Thymus (tissue), 11 donors: Measurements from ENCODE around the gene SAYSD1. TPM values are rescaled to one million over a fixed set of nuclear protein-coding genes. Genes with fewer than 3 reads are reported as not detected.

Source experiments
- DNase-seq, 9 donors: peaks; one replicate each; pipeline ENCODE4 v3.0.0-alpha.2; 2013; ENCODE audit warnings: low spot score in 9 of 9, low read depth in 6 of 9, missing footprints in 1 of 9
- H3K27ac ChIP-seq, 2 donors: one replicate each; pipeline ENCODE4 v1.5.1; 2013; ENCODE audit warnings: control low read depth in 1 of 2, low read depth in 1 of 2, low read length in 1 of 2, mild to moderate bottlenecking in 1 of 2, moderate library complexity in 1 of 2
- H3K27me3 ChIP-seq, 2 donors: one replicate each; pipeline ENCODE4 v1.5.1; 2013; ENCODE audit warnings: low read length in 1 of 2; ENCODE audit not compliant: control insufficient read depth in 2 of 2, insufficient read depth in 1 of 2
- H3K36me3 ChIP-seq, 2 donors: one replicate each; pipeline ENCODE4 v1.5.1; 2013; ENCODE audit warnings: low read length in 1 of 2, mild to moderate bottlenecking in 1 of 2, moderate library complexity in 1 of 2; ENCODE audit not compliant: control insufficient read depth in 2 of 2, insufficient read depth in 2 of 2
- H3K4me1 ChIP-seq, 2 donors: one replicate each; pipeline ENCODE4 v1.5.1; 2013; ENCODE audit warnings: low read length in 2 of 2; ENCODE audit not compliant: control insufficient read depth in 2 of 2, insufficient read depth in 2 of 2
- H3K4me3 ChIP-seq, 2 donors: one replicate each; pipeline ENCODE4 v1.5.1; 2013; ENCODE audit warnings: low read length in 2 of 2, control low read depth in 1 of 2, mild to moderate bottlenecking in 1 of 2
- H3K9me3 ChIP-seq, 2 donors: one replicate each; pipeline ENCODE4 v1.5.1; 2013; ENCODE audit warnings: low read length in 1 of 2, mild to moderate bottlenecking in 1 of 2; ENCODE audit not compliant: control insufficient read depth in 2 of 2, insufficient read depth in 1 of 2
- WGBS: extraction: QIAGEN DNeasy Blood & Tissue Kit; methylation state at CpG from one replicate; pipeline ENCODE4 v1.1.7; 2013; 5-methylcytosine and 5-hydroxymethylcytosine counted together
- polyA plus RNA-seq: library from polyadenylated mRNA; stranded (reverse); fragments of 200-250 nt; gene quantifications from one replicate; pipeline ENCODE4 v1.2.3, GENCODE V29; 2013
- total RNA-seq: library from RNA; stranded (reverse); fragments of 120-200 nt; gene quantifications from one replicate; pipeline ENCODE4 v1.2.4, GENCODE V29; 2013
- donor health status: healthy.

Gene SAYSD1
- total and polyA plus RNA-seq, 2 donors: 18.8 to 51.7 TPM

- WGBS: 100% methylated on average over 1 of the region's 1 CpG
Observed at GRCh38 chr6:39102821-39103136, 12.2 kb downstream of the SAYSD1 start.

GRCh38 chr6:39102071-39102820 is 12.7 kb downstream of the SAYSD1 start:
- peaks cover 4 to 9% of the 10 kb centered on the region in 2 donors for H3K4me1 ChIP-seq
- WGBS: 70% methylated on average over 12 of the region's 12 CpGs
- H3K4me3 ChIP-seq: no peak overlapping the region
- peak in 5 of 9 donors; percentile 13 to 55 (median 26) for DNase-seq
- H3K27me3 ChIP-seq: no peaks in the 10 kb centered on the region
- H3K36me3 ChIP-seq: peaks cover 17% of the 10 kb centered on the region in 2 donors
- H3K9me3 ChIP-seq: no peaks in the 10 kb centered on the region
- no peak overlapping the region for H3K27ac ChIP-seq

More at GRCh38 chr6:39102821-39103136, 12.2 kb downstream of the SAYSD1 start:
- no peak overlapping the region for H3K27ac ChIP-seq
- H3K9me3 ChIP-seq: no peaks in the 10 kb centered on the region
- H3K36me3 ChIP-seq: peaks cover 17% of the 10 kb centered on the region in 2 donors
- no peaks in the 10 kb centered on the region for H3K27me3 ChIP-seq
- no peak for DNase-seq
- H3K4me1 ChIP-seq: peaks cover 4 to 9% of the 10 kb centered on the region in 2 donors
- H3K4me3 ChIP-seq: no peak overlapping the region

- peak in 3 of 9 donors; percentile 8 to 57 (median 31) for DNase-seq
- Histone ChIP-seq H3K4me1 (peaks cover 2 to 5% of the 10 kb centered on the region in 2 donors), H3K9me3 (no peaks in the 10 kb centered on the region), H3K4me3 (no peak overlapping the region), H3K27me3 (no peaks in the 10 kb centered on the region), H3K27ac (peak overlapping the region in 1 of 2 donors; percentile 40), H3K36me3 (peaks cover 10 to 14% of the 10 kb centered on the region in 2 donors)
- 12% methylated on average over 3 of the region's 3 CpGs for WGBS
Observed at GRCh38 chr6:39100358-39100757, 14.6 kb downstream of the SAYSD1 start.

- no peak overlapping the region for H3K4me3 ChIP-seq
- H3K27ac ChIP-seq: no peak overlapping the region
- no peak for DNase-seq
- peaks cover 0 to 3% of the 10 kb centered on the region in 2 donors for H3K36me3 ChIP-seq
- no peaks in the 10 kb centered on the region for H3K27me3 ChIP-seq
- peaks cover 0 to 3% of the 10 kb centered on the region in 2 donors for H3K4me1 ChIP-seq
- no peaks in the 10 kb centered on the region for H3K9me3 ChIP-seq
Observed at GRCh38 chr6:39095578-39095977, 19.4 kb downstream of the SAYSD1 start.

GRCh38 chr6:39093149-39093708 is 21.8 kb downstream of the SAYSD1 start:
- Histone ChIP-seq H3K27me3 (peaks cover 0 to 1% of the 10 kb centered on the region in 2 donors), H3K27ac (no peak overlapping the region), H3K36me3 (peaks cover 0 to 3% of the 10 kb centered on the region in 2 donors), H3K9me3 (no peaks in the 10 kb centered on the region), H3K4me1 (no peaks in the 10 kb centered on the region), H3K4me3 (no peak overlapping the region)
- no peak for DNase-seq
- 96% methylated on average over 4 of the region's 4 CpGs for WGBS

GRCh38 chr6:39092124-39092523 is 22.9 kb downstream of the SAYSD1 start:
- H3K36me3 ChIP-seq: peaks cover 0 to 3% of the 10 kb centered on the region in 2 donors
- no peak for DNase-seq
- peaks cover 0 to 8% of the 10 kb centered on the region in 2 donors for H3K27me3 ChIP-seq
- H3K4me3 ChIP-seq: no peak overlapping the region
- H3K9me3 ChIP-seq: no peaks in the 10 kb centered on the region
- H3K4me1 ChIP-seq: no peaks in the 10 kb centered on the region
- WGBS: 65% methylated on average over 1 of the region's 1 CpG
- no peak overlapping the region for H3K27ac ChIP-seq

GRCh38 chr6:39091220-39091619 is 23.8 kb downstream of the SAYSD1 start:
- DNase-seq: no peak
- Histone ChIP-seq H3K4me1 (no peaks in the 10 kb centered on the region), H3K27me3 (peaks cover 0 to 11% of the 10 kb centered on the region in 2 donors), H3K36me3 (peaks cover 0 to 3% of the 10 kb centered on the region in 2 donors), H3K9me3 (no peaks in the 10 kb centered on the region), H3K4me3 (no peak overlapping the region), H3K27ac (no peak overlapping the region)
- 90% methylated on average over 7 of the region's 7 CpGs for WGBS

GRCh38 chr6:39090036-39090435 is 24.9 kb downstream of the SAYSD1 start:
- no peak overlapping the region for H3K27ac ChIP-seq
- H3K9me3 ChIP-seq: no peaks in the 10 kb centered on the region
- H3K36me3 ChIP-seq: peaks cover 0 to 3% of the 10 kb centered on the region in 2 donors
- 23% methylated on average over 4 of the region's 4 CpGs for WGBS
- DNase-seq: no peak
- peaks cover 0 to 14% of the 10 kb centered on the region in 2 donors for H3K27me3 ChIP-seq
- H3K4me3 ChIP-seq: no peak overlapping the region
- no peaks in the 10 kb centered on the region for H3K4me1 ChIP-seq

- no peaks in the 10 kb centered on the region for H3K36me3 ChIP-seq
- H3K4me1 ChIP-seq: no peaks in the 10 kb centered on the region
- WGBS: 10% methylated on average over 4 of the region's 4 CpGs
- no peak overlapping the region for H3K4me3 ChIP-seq
- no peak overlapping the region for H3K27ac ChIP-seq
- H3K9me3 ChIP-seq: no peaks in the 10 kb centered on the region
- peaks cover 0 to 20% of the 10 kb centered on the region in 2 donors for H3K27me3 ChIP-seq
- DNase-seq: no peak
Observed at GRCh38 chr6:39088331-39088730, 26.7 kb downstream of the SAYSD1 start.
